PC-3 (cell line): ENCODE data around the gene RTN4.

Source experiments
- CTCF ChIP-seq: fragments of 300-600 bp; sonication (generic); conservative IDR thresholded peaks from 2 replicates; pipeline ENCODE4 v1.5.1; 2017; ENCODE audit warnings: antibody characterized with exemption, low read depth, mild to moderate bottlenecking, low read length
- EZH2 ChIP-seq: fragments of 300-600 bp; sonication (generic); IDR thresholded peaks from one replicate; pipeline ENCODE4 v1.6.1; 2017; ENCODE audit warnings: antibody characterized with exemption, mild to moderate bottlenecking, low read length; ENCODE audit not compliant: unreplicated experiment
- EZH2phosphoT487 ChIP-seq: fragments of 300-600 bp; sonication (generic); IDR thresholded peaks from 2 replicates; pipeline ENCODE4 v1.6.1; 2018; ENCODE audit warnings: mild to moderate bottlenecking, antibody characterized with exemption, low read length, borderline replicate concordance

- TF ChIP-seq CTCF (no peak), EZH2 (no peak), EZH2phosphoT487 (no peak)
These were observed 21.2 kb downstream of the RTN4 start for GRCh38 chr2:55029098-55029497.
